Body of pancreas (tissue), 4 donors: ENCODE results near the gene PCDHA3. TPM values are rescaled to one million over a fixed set of nuclear protein-coding genes. Genes with fewer than 3 reads are reported as not detected.
A peak's percentile ranks its signal among the peaks of the same experiment; 100 is the strongest.
"Not testable (repeated sequence)": the region's sequence is repeated elsewhere in the genome, so short reads cannot be mapped to it uniquely, and the experiment has no call there.

Source experiments
- ATAC-seq: fragments of 150-250 bp; one replicate; pipeline ENCODE4 v1.9.1; 2016
- DNase-seq, 4 donors: peaks; one replicate each; pipeline ENCODE4 v3.0.0-alpha.2; 2019
- H3K27ac ChIP-seq, 4 donors: fragments of 200-600 bp; sonication (generic); 1 replicate in 3 of 4; 2 replicates in 1 of 4; pipeline versions ENCODE4 v1.5.1 to v1.6.1; 2016 to 2019; ENCODE audit warnings: mild to moderate bottlenecking in 1 of 4, mixed read lengths in 1 of 4, moderate library complexity in 1 of 4
- H3K27me3 ChIP-seq, 2 donors: fragments of 200-600 bp; sonication (generic); one replicate each; pipeline ENCODE4 v1.6.0; 2016; ENCODE audit warnings: mild to moderate bottlenecking in 1 of 2
- H3K36me3 ChIP-seq, 2 donors: fragments of 200-600 bp; sonication (generic); replicated peaks in 1 of 2; 2 replicates each; pipeline ENCODE4 v1.5.1; 2016; ENCODE audit warnings: low read depth in 2 of 2; ENCODE audit not compliant: insufficient read depth in 1 of 2
- H3K4me1 ChIP-seq: fragments of 200-600 bp; sonication (generic); one replicate; pipeline ENCODE4 v1.6.0; 2016
- H3K4me3 ChIP-seq, 2 donors: fragments of 200-600 bp; sonication (generic); 1 replicate in 1 of 2; 2 replicates in 1 of 2; pipeline ENCODE4 v1.5.1; 2016 to 2019
- H3K9me3 ChIP-seq, 3 donors: fragments of 200-600 bp; sonication (generic); 1 replicate in 2 of 3; 2 replicates in 1 of 3; pipeline ENCODE4 v1.5.1; 2016
- POLR2A ChIP-seq, 3 donors: fragments of 450-650 bp; IDR thresholded peaks; one replicate each; pipeline ENCODE4 v1.6.1; 2016; ENCODE audit warnings: antibody characterized with exemption in 3 of 3, mild to moderate bottlenecking in 2 of 3
- WGBS, 2 donors: methylation state at CpG; one replicate each; pipeline ENCODE4 v1.1.5; 2017; 5-methylcytosine and 5-hydroxymethylcytosine counted together
- intact Hi-C: fragments of 100-400 bp; cut with DNase I; formaldehyde crosslinking; loops from one replicate; pipeline ENCODE4 v1.15.1; 2023
- total RNA-seq, 2 donors: library from RNA; depleted of rRNA; stranded (reverse); fragments of >200 nt; gene quantifications; one replicate each; pipeline ENCODE4 v1.1.0, GENCODE V29; 2016
- TF ChIP-seq, protein P1 (sequence below), 7 experiments: fragments of 450-650 bp in 4 of 7; fragments of 200-600 bp in 3 of 7; sonication (generic) in 3 of 7; IDR thresholded peaks; one replicate each; pipeline ENCODE4 v1.5.1; 2016 to 2019; ENCODE audit warnings: antibody characterized with exemption in 7 of 7

The PCDHA3 gene
- total RNA-seq, 2 donors from 2014 or later: 0.99 to 1.0 TPM

- no peaks in the 10 kb centered on the region for H3K36me3 ChIP-seq
- 25 to 32% methylated on average over 38 to 39 of the region's 39 CpGs for WGBS, 2 donors
- DNase-seq (peak in 1 of 4 donors; percentile 54), ATAC-seq (no peak)
- TF ChIP-seq, protein P1, sequence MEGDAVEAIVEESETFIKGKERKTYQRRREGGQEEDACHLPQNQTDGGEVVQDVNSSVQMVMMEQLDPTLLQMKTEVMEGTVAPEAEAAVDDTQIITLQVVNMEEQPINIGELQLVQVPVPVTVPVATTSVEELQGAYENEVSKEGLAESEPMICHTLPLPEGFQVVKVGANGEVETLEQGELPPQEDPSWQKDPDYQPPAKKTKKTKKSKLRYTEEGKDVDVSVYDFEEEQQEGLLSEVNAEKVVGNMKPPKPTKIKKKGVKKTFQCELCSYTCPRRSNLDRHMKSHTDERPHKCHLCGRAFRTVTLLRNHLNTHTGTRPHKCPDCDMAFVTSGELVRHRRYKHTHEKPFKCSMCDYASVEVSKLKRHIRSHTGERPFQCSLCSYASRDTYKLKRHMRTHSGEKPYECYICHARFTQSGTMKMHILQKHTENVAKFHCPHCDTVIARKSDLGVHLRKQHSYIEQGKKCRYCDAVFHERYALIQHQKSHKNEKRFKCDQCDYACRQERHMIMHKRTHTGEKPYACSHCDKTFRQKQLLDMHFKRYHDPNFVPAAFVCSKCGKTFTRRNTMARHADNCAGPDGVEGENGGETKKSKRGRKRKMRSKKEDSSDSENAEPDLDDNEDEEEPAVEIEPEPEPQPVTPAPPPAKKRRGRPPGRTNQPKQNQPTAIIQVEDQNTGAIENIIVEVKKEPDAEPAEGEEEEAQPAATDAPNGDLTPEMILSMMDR (IDR thresholded peaks at IDR 0.05): peak in 5 of 7 experiments; percentile 6 to 22 (median 17)
- TF ChIP-seq POLR2A (IDR thresholded peaks at IDR 0.05): no peak
- H3K9me3 ChIP-seq: peaks cover 0 to 21% (median 4%) of the 10 kb centered on the region in 3 donors
- no peaks in the 10 kb centered on the region for H3K4me1 ChIP-seq
- H3K4me3 ChIP-seq: no peak within 1 kb of the TSS
- intact Hi-C loops: no loop called here
- H3K27ac ChIP-seq: peak within 1 kb of the TSS in 1 of 4 donors; percentile 31
- no peaks in the 10 kb centered on the region for H3K27me3 ChIP-seq
These were observed 20.8 kb downstream of the PCDHA3 start, which contains the start of gene PCDHA5 for GRCh38 chr5:140821375-140822280. Gene PCDHA5, plus strand, starts transcription at chr5:140821613.

- Histone ChIP-seq H3K36me3 (no peaks in the 10 kb centered on the region), H3K27me3 (no peaks in the 10 kb centered on the region), H3K27ac (no peak overlapping the region), H3K9me3 (peaks cover 0 to 21% (median 4%) of the 10 kb centered on the region in 3 donors), H3K4me3 (no peak overlapping the region), H3K4me1 (no peaks in the 10 kb centered on the region)
- no peak for ATAC-seq
- DNase-seq: no peak
- TF ChIP-seq, protein P1 (IDR thresholded peaks at IDR 0.05): no peak
- no peak for TF ChIP-seq POLR2A (IDR thresholded peaks at IDR 0.05)
- intact Hi-C loops: no loop called here
- whole genome bisulfite sequencing, 2 donors: 19 to 23% methylated on average over 6 of the region's 6 CpGs
These were observed 21.4 kb downstream of the PCDHA3 start for GRCh38 chr5:140822281-140822629.

- ATAC-seq, H3K27me3 ChIP-seq, H3K36me3 ChIP-seq, DNase-seq, H3K27ac ChIP-seq, H3K4me3 ChIP-seq, intact Hi-C loops, H3K4me1 ChIP-seq: not testable (repeated sequence)
- H3K9me3 ChIP-seq: peaks cover 0 to 22% (median 4%) of the 10 kb centered on the region in 3 donors
- 42 to 58% methylated on average over 8 to 46 of the region's 48 CpGs for WGBS, 2 donors
These were observed 22.1 kb downstream of the PCDHA3 start for GRCh38 chr5:140822969-140823368.

DNA sequence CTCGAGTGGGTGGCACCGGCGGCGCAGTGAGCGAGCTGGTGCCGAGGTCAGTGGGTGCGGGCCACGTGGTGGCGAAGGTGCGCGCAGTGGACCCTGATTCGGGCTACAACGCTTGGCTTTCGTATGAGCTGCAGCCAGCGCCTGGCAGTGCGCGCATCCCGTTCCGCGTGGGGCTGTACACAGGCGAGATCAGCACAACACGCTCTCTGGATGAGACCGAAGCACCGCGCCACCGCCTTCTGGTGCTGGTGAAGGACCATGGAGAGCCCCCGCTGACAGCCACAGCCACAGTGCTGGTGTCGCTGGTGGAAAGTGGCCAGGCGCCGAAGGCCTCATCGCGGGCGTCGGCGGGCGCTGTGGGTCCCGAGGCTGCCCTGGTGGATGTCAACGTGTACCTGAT, 22.6 kb downstream of the PCDHA3 start:
- no peak overlapping the region for H3K4me3 ChIP-seq
- peaks cover 0 to 27% (median 4%) of the 10 kb centered on the region in 3 donors for H3K9me3 ChIP-seq
- no peak overlapping the region for H3K27ac ChIP-seq
- no peaks in the 10 kb centered on the region for H3K27me3 ChIP-seq
- 31 to 43% methylated on average over 3 to 36 of the region's 38 CpGs for WGBS, 2 donors
- TF ChIP-seq, protein P1 (IDR thresholded peaks at IDR 0.05): no peak
- no peak for TF ChIP-seq POLR2A (IDR thresholded peaks at IDR 0.05)
- intact Hi-C loops: no loop called here
- ATAC-seq: no peak
- DNase-seq: no peak
- no peaks in the 10 kb centered on the region for H3K4me1 ChIP-seq
- H3K36me3 ChIP-seq: no peaks in the 10 kb centered on the region

GRCh38 chr5:140827704-140828361, 27.0 kb downstream of the PCDHA3 start, which contains the start of gene PCDHA6:
Gene PCDHA6, plus strand, starts transcription at chr5:140827960. Its CDS starts 132 bp downstream, at chr5:140828092.
- Histone ChIP-seq H3K9me3 (peaks cover 0 to 31% (median 4%) of the 10 kb centered on the region in 3 donors), H3K27me3 (no peaks in the 10 kb centered on the region), H3K36me3 (no peaks in the 10 kb centered on the region), H3K27ac (no peak within 1 kb of the TSS), H3K4me1 (no peaks in the 10 kb centered on the region), H3K4me3 (no peak within 1 kb of the TSS)
- 14 to 15% methylated on average over 26 to 27 of the region's 27 CpGs for WGBS, 2 donors
- intact Hi-C loops: no loop called here
- TF ChIP-seq, protein P1 (IDR thresholded peaks at IDR 0.05): peak in 3 of 7 experiments; percentile 8 to 24 (median 16)
- TF ChIP-seq POLR2A (IDR thresholded peaks at IDR 0.05): no peak
- ATAC-seq (peak; percentile 47), DNase-seq (no peak)
